ENCODE measurements around the gene SORBS1. TPM values are rescaled to one million over a fixed set of nuclear protein-coding genes. Genes with fewer than 3 reads are reported as not detected.

SORBS1 gene
- total RNA-seq, 1 experiment from 2014 or later = 39.9 TPM

DNA sequence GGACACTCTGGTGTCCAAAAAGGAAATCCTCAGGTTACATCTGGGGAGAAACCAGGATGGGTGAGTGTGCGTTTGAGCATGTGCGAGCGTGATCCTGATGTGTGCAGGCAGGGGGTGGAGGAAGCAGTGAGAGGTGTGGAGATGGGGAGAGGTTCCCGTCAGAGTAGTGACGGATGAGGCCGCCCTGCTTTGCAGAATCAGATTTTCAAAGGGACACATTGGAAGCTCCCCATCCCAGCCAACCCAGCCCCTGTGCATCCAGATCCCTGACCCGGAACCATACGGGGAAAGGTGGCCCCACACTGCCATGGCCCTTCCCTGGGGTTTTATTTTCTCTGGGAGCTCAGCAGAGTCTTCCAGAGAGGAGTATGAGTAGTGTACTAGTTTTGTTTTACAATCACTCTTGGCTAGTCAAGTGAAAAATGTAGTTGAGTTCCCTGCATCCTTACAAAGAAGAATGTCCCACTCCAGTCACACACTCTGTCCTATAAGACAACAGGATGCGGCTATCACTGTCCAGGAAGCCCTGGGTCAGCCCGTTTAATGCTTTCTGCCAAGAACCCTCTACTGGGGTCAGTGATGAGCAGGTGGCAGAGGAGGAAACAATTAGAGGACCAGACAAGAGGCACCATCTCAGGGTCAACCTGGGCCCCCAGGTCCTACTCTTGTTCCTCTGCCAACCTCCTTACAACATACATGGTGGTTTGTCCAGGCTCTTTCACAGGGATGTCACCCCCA is 223.6 kb downstream of the SORBS1 start:
- ATAC-seq = no peak
- H3K9me3 Mint-ChIP-seq = no peaks in the 10 kb centered on the region
- no peak for DNase-seq (ENCODE audit: low spot score)
- TF ChIP-seq, protein P1, sequence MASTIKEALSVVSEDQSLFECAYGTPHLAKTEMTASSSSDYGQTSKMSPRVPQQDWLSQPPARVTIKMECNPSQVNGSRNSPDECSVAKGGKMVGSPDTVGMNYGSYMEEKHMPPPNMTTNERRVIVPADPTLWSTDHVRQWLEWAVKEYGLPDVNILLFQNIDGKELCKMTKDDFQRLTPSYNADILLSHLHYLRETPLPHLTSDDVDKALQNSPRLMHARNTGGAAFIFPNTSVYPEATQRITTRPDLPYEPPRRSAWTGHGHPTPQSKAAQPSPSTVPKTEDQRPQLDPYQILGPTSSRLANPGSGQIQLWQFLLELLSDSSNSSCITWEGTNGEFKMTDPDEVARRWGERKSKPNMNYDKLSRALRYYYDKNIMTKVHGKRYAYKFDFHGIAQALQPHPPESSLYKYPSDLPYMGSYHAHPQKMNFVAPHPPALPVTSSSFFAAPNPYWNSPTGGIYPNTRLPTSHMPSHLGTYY (CRISPR knock-in tag; IDR thresholded peaks at IDR 0.05) = no peak
- TF ChIP-seq, protein P2, sequence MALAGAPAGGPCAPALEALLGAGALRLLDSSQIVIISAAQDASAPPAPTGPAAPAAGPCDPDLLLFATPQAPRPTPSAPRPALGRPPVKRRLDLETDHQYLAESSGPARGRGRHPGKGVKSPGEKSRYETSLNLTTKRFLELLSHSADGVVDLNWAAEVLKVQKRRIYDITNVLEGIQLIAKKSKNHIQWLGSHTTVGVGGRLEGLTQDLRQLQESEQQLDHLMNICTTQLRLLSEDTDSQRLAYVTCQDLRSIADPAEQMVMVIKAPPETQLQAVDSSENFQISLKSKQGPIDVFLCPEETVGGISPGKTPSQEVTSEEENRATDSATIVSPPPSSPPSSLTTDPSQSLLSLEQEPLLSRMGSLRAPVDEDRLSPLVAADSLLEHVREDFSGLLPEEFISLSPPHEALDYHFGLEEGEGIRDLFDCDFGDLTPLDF (CRISPR knock-in tag; IDR thresholded peaks at IDR 0.05) = no peak
- TF ChIP-seq ATF1 (CRISPR knock-in tag; IDR thresholded peaks at IDR 0.05) (no peak), PRRX2 (CRISPR knock-in tag; IDR thresholded peaks at IDR 0.05) (no peak), TEAD1 (CRISPR knock-in tag; IDR thresholded peaks at IDR 0.05) (no peak), JUN (CRISPR knock-in tag; IDR thresholded peaks at IDR 0.05) (no peak), ESRRA (CRISPR knock-in tag; IDR thresholded peaks at IDR 0.05; ENCODE audit: borderline replicate concordance) (no peak), ZNF263 (CRISPR knock-in tag; IDR thresholded peaks at IDR 0.05; ENCODE audit: low read depth) (no peak)
- TF ChIP-seq, protein P3, sequence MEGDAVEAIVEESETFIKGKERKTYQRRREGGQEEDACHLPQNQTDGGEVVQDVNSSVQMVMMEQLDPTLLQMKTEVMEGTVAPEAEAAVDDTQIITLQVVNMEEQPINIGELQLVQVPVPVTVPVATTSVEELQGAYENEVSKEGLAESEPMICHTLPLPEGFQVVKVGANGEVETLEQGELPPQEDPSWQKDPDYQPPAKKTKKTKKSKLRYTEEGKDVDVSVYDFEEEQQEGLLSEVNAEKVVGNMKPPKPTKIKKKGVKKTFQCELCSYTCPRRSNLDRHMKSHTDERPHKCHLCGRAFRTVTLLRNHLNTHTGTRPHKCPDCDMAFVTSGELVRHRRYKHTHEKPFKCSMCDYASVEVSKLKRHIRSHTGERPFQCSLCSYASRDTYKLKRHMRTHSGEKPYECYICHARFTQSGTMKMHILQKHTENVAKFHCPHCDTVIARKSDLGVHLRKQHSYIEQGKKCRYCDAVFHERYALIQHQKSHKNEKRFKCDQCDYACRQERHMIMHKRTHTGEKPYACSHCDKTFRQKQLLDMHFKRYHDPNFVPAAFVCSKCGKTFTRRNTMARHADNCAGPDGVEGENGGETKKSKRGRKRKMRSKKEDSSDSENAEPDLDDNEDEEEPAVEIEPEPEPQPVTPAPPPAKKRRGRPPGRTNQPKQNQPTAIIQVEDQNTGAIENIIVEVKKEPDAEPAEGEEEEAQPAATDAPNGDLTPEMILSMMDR (IDR thresholded peaks at IDR 0.05) = no peak
- TF ChIP-seq, protein P4, sequence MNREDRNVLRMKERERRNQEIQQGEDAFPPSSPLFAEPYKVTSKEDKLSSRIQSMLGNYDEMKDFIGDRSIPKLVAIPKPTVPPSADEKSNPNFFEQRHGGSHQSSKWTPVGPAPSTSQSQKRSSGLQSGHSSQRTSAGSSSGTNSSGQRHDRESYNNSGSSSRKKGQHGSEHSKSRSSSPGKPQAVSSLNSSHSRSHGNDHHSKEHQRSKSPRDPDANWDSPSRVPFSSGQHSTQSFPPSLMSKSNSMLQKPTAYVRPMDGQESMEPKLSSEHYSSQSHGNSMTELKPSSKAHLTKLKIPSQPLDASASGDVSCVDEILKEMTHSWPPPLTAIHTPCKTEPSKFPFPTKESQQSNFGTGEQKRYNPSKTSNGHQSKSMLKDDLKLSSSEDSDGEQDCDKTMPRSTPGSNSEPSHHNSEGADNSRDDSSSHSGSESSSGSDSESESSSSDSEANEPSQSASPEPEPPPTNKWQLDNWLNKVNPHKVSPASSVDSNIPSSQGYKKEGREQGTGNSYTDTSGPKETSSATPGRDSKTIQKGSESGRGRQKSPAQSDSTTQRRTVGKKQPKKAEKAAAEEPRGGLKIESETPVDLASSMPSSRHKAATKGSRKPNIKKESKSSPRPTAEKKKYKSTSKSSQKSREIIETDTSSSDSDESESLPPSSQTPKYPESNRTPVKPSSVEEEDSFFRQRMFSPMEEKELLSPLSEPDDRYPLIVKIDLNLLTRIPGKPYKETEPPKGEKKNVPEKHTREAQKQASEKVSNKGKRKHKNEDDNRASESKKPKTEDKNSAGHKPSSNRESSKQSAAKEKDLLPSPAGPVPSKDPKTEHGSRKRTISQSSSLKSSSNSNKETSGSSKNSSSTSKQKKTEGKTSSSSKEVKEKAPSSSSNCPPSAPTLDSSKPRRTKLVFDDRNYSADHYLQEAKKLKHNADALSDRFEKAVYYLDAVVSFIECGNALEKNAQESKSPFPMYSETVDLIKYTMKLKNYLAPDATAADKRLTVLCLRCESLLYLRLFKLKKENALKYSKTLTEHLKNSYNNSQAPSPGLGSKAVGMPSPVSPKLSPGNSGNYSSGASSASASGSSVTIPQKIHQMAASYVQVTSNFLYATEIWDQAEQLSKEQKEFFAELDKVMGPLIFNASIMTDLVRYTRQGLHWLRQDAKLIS (CRISPR knock-in tag; IDR thresholded peaks at IDR 0.05; ENCODE audit: borderline replicate concordance) = no peak
- TF ChIP-seq, protein P5, sequence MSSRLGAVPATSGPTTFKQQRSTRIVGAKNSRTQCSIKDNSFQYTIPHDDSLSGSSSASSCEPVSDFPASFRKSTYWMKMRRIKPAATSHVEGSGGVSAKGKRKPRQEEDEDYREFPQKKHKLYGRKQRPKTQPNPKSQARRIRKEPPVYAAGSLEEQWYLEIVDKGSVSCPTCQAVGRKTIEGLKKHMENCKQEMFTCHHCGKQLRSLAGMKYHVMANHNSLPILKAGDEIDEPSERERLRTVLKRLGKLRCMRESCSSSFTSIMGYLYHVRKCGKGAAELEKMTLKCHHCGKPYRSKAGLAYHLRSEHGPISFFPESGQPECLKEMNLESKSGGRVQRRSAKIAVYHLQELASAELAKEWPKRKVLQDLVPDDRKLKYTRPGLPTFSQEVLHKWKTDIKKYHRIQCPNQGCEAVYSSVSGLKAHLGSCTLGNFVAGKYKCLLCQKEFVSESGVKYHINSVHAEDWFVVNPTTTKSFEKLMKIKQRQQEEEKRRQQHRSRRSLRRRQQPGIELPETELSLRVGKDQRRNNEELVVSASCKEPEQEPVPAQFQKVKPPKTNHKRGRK (CRISPR knock-in tag; IDR thresholded peaks at IDR 0.05; ENCODE audit: borderline replicate concordance) = no peak
- CTCF ChIA-PET = interaction anchor here (0.8 to 1.6 kb wide), 4 partner anchors 23 to 263 kb away, joined by 3 to 10 read pairs (median 6); no protein-coding TSS in a partner anchor
- no peak overlapping the region for H3K4me3 Mint-ChIP-seq
- peaks cover 11% of the 10 kb centered on the region for H3K36me3 Mint-ChIP-seq
- peaks cover 20% of the 10 kb centered on the region for H3K4me1 Mint-ChIP-seq
- no peak overlapping the region for H3K27ac Mint-ChIP-seq
- POLR2A ChIA-PET = no interaction called here
- no peaks in the 10 kb centered on the region for H3K27me3 Mint-ChIP-seq (ENCODE audit: low read depth)

DNA sequence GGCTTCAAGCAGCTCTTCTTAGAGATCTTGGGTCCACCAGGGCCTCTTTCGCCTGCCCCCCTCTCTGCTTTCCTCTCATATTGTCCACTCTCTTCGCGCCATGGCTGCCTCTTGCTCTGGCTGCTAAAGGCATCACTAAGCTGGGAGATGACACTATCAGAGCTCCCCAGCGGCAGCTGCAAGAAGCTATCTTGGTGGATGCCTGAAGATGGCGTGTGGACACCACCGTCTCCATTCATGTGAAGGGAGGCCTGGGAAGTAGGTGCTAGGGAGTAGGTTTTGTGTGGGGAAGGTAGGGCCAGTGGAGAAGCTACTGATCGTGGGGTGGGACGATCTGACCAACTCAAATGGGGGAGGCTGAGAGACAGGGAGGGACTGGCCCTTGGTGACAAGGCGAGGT is 224.5 kb downstream of the SORBS1 start:
- H3K4me3 Mint-ChIP-seq = no peak overlapping the region
- H3K9me3 Mint-ChIP-seq = no peaks in the 10 kb centered on the region
- H3K4me1 Mint-ChIP-seq = peaks cover 23% of the 10 kb centered on the region
- no peaks in the 10 kb centered on the region for H3K27me3 Mint-ChIP-seq (ENCODE audit: low read depth)
- ChIA-PET POLR2A (interaction anchor here (0.8 kb wide), 1 partner anchor 8 kb away, joined by 3 read pairs; no protein-coding TSS in a partner anchor), CTCF (interaction anchor here (0.8 to 1.6 kb wide), 5 partner anchors 24 to 264 kb away, joined by 3 to 10 read pairs (median 6); no protein-coding TSS in a partner anchor)
- peak overlapping the region; percentile 28; the same call in 1 of the 2 replicates for H3K27ac Mint-ChIP-seq
- peaks cover 11% of the 10 kb centered on the region for H3K36me3 Mint-ChIP-seq
- ATAC-seq (no peak), DNase-seq (ENCODE audit: low spot score) (no peak)
- no peak for TF ChIP-seq IRF2 (CRISPR knock-in tag; IDR thresholded peaks at IDR 0.05; ENCODE audit: borderline replicate concordance, low read depth)
- no peak for TF ChIP-seq JUN (CRISPR knock-in tag; IDR thresholded peaks at IDR 0.05)
- TF ChIP-seq, protein P6, sequence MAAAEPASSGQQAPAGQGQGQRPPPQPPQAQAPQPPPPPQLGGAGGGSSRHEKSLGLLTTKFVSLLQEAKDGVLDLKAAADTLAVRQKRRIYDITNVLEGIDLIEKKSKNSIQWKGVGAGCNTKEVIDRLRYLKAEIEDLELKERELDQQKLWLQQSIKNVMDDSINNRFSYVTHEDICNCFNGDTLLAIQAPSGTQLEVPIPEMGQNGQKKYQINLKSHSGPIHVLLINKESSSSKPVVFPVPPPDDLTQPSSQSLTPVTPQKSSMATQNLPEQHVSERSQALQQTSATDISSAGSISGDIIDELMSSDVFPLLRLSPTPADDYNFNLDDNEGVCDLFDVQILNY (CRISPR knock-in tag; IDR thresholded peaks at IDR 0.05) = no peak
- TF ChIP-seq, protein P7, sequence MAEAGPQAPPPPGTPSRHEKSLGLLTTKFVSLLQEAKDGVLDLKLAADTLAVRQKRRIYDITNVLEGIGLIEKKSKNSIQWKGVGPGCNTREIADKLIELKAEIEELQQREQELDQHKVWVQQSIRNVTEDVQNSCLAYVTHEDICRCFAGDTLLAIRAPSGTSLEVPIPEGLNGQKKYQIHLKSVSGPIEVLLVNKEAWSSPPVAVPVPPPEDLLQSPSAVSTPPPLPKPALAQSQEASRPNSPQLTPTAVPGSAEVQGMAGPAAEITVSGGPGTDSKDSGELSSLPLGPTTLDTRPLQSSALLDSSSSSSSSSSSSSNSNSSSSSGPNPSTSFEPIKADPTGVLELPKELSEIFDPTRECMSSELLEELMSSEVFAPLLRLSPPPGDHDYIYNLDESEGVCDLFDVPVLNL (CRISPR knock-in tag; IDR thresholded peaks at IDR 0.05; ENCODE audit: borderline replicate concordance, low read depth) = no peak
- TF ChIP-seq SMAD3 (CRISPR knock-in tag; IDR thresholded peaks at IDR 0.05; ENCODE audit: borderline replicate concordance) = no peak
- TF ChIP-seq, protein P8, sequence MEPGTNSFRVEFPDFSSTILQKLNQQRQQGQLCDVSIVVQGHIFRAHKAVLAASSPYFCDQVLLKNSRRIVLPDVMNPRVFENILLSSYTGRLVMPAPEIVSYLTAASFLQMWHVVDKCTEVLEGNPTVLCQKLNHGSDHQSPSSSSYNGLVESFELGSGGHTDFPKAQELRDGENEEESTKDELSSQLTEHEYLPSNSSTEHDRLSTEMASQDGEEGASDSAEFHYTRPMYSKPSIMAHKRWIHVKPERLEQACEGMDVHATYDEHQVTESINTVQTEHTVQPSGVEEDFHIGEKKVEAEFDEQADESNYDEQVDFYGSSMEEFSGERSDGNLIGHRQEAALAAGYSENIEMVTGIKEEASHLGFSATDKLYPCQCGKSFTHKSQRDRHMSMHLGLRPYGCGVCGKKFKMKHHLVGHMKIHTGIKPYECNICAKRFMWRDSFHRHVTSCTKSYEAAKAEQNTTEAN (CRISPR knock-in tag; IDR thresholded peaks at IDR 0.05) = no peak
- no peak for TF ChIP-seq CREB1 (CRISPR knock-in tag; IDR thresholded peaks at IDR 0.05)
- TF ChIP-seq ETV6 (CRISPR knock-in tag; IDR thresholded peaks at IDR 0.05) = no peak
- no peak for TF ChIP-seq ZNF219 (CRISPR knock-in tag; IDR thresholded peaks at IDR 0.05; ENCODE audit: borderline replicate concordance)

Data from WTC11 (cell line).